Measurements from ENCODE around the gene MCM7. TPM values are rescaled to one million over a fixed set of nuclear protein-coding genes. Genes with fewer than 3 reads are reported as not detected.

The MCM7 gene
- polyA plus RNA-seq, 4 donors = 140 to 174 (median 160) TPM

GRCh38 chr7:100124301-100125230 lies 23.4 kb upstream of the MCM7 start:
- DNase-seq (ENCODE audit: low read depth in 4 of 4, low spot score in 2 of 4) = no peak

DNA sequence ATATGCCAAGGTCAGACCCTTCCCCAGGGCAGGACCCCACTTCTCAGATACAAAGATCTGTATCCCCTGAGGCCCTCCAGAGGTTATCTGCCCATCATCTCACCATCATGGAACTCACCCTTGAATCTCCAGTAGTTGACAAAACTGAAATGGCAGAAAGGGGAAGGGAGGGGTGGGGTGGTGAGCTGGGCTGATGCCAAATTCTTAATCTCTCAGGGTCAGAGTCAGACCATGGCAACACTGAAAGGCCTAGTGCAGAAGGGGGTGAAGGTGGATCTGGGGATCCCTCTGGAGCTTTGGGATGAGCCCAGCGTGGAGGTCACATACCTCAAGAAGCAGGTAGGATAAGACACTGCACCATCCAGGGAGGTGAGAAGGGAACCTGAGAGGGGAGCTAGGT lies 21.4 kb upstream of the MCM7 start:
- DNase-seq (ENCODE audit: low read depth in 4 of 4, low spot score in 2 of 4) = no peak

- no peak for DNase-seq (ENCODE audit: low read depth in 4 of 4, low spot score in 2 of 4)
Observed at GRCh38 chr7:100122067-100122466, 20.9 kb upstream of the MCM7 start.

DNA sequence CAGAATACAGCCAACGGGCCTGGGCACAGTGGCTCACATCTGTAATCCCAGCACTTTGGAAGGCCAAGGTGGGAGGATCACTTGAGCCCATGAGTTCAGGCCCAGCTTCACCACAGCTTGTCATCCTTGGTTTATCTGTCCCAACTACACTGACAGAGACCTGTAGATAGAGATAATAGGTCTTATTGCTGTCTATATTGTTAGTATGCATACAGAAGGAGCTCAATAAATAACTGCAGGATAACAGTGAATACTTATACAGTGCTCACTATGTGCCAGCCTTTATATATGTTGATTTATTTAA lies 19.5 kb upstream of the MCM7 start:
- DNase-seq (ENCODE audit: low read depth in 4 of 4, low spot score in 2 of 4) = no peak

GRCh38 chr7:100119970-100120732 lies 19.0 kb upstream of the MCM7 start:
- peak in 1 of 4 donors; percentile 55 for DNase-seq (ENCODE audit: low read depth in 4 of 4, low spot score in 2 of 4)

DNA sequence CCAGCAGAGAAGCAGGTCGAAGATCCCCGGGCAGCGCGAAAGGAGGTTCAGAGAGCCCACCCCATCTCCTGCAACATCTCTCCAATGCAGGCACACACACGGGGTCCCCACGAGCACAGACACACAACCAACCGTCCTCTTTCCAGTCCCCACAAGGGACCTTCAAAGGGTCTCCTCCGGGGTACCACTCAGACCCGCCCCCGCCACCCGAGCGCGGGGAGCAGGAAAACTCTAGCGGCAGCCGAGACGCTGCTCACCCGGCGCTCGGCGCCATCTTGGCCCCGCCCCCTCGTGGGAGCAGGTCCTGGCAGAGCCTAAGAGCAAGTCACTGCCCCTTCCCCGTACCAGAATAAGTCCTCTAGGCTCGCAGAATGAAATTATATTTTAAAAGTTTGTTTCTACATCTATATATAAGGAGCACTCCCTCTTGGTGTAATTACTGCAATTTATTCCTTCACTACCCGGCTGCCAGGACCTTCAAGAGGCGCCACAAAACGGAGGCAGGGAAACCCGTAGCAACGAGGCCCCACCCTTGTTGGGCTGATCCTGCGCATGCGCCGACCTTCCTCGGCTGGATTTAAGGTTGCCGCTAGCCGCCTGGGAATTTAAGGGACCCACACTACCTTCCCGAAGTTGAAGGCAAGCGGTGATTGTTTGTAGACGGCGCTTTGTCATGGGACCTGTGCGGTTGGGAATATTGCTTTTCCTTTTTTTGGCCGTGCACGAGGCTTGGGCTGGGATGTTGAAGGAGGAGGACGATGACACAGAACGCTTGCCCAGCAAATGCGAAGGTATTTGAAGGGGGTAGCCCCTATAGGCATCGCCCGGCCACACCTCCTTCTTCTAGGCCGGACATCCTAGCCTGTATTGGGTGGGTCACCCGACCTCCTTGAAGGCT lies 18.1 kb upstream of the MCM7 start, which contains the start of the genes CNPY4 and TAF6:
Gene CNPY4 (plus strand): TSS at position 563 of the 898 bp plus-strand sequence. CDS start 111 bp downstream, at position 674.
Gene TAF6 (minus strand): TSS at position 287 of the 898 bp plus-strand sequence. CDS start 5,149 bp downstream, outside the sequence.
- peak; percentile 91 to 96 (median 93) for DNase-seq (ENCODE audit: low read depth in 4 of 4, low spot score in 2 of 4)

DNA sequence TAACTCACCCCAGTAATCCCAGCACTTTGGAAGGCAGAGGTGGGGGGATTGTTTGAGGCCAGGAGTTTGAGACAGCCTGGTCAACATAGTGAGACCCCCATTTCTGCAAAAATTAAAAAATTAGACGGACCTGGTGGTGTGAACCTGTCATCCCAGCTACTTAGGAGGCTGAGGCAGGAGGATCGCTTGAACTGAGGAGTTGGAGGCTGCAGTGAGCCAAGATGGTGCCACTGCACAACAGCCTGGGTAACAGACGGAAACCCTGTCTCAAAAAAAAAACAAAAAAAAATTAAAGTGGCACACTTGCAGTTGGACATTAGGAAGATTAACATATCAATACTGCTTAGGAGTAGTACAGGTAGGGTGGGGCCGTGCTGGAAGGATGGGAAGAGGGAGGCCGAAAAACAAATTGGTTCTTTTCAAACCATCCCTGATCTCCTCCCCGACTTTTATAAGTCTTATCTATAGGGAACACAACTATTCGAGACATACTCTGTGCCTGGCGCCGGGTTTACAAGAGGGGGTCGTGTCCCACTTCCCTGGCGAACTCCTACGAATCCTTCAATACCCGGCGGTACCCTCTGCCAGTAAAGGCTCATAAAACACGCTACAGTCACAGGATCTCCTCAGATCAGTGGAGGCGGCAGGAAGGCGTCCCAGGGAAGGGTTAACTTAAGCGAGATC lies 17.3 kb upstream of the MCM7 start:
- DNase-seq (ENCODE audit: low read depth in 4 of 4, low spot score in 2 of 4) = no peak

GRCh38 chr7:100115026-100115425 lies 13.8 kb upstream of the MCM7 start:
- DNase-seq (ENCODE audit: low read depth in 4 of 4, low spot score in 2 of 4) = no peak

GRCh38 chr7:100111914-100112313 lies 10.7 kb upstream of the MCM7 start:
- no peak for DNase-seq (ENCODE audit: low read depth in 4 of 4, low spot score in 2 of 4)

GRCh38 chr7:100111156-100111555 lies 10.0 kb upstream of the MCM7 start:
- no peak for DNase-seq (ENCODE audit: low read depth in 4 of 4, low spot score in 2 of 4)

DNA sequence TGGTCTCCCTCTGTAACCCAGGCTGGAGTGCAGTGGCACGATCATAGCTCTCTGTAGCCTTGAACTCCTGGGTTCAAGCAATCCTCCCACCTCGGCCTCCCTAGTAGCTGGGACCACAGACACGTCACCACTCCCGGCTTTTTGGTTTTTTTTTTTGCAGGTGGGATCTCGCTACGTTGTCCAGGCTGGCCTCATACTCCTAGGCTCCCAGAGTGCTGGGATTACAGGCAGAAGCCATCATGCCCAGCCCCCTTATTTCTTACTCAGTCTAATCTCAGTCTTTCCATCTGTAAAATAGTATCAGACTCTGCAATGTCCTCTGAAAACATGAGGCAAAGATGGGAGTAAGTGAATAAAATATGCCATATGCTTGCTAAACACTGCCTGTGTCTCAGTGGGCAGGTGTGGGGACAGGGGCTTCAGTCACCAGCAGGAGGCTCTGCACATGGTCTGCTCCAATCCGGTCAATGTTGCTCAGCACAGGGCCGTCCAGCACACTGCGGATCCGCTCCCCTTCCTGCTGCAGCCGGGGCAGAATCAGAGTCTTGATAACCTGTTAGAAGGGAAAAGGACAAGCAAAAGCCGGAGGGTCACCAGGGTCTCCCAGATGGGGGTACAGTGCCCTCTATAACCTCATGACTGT lies 8.4 kb upstream of the MCM7 start:
- no peak for DNase-seq (ENCODE audit: low read depth in 4 of 4, low spot score in 2 of 4)

GRCh38 chr7:100107890-100108289 lies 6.7 kb upstream of the MCM7 start:
- no peak for DNase-seq (ENCODE audit: low read depth in 4 of 4, low spot score in 2 of 4)

DNA sequence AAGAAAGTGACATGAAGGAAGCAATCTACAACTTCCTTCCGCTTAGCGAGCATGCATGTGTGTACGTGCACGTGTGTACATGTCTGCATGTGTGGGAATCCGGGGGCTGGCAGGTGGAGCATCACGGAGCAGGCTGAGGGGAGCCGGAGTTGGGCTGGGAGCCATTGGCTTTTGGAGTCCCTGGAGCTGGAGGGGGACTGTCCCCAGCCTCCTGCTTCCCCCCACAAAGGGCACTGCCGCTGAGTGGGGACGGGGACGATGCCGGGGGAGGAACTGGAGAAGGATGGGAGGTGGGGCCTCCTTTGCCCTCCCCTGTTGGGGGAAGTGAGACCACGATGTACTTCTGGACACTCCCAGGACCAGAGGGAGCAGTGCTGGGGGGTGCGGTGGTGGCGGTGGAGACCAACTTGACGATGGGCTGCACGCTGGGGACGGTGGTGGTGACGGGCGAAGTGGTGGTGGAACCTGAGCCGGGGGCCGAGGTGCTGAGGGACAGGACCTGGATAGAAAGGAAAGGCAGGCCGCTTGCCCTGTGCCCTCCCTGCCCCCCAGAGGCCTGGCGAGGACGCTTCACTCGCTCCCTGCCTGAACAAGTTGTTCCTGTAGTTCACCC lies 6.0 kb upstream of the MCM7 start:
- no peak for DNase-seq (ENCODE audit: low read depth in 4 of 4, low spot score in 2 of 4)

- DNase-seq (ENCODE audit: low read depth in 4 of 4, low spot score in 2 of 4) = no peak
Observed at GRCh38 chr7:100106633-100107032, 5.4 kb upstream of the MCM7 start.

DNA sequence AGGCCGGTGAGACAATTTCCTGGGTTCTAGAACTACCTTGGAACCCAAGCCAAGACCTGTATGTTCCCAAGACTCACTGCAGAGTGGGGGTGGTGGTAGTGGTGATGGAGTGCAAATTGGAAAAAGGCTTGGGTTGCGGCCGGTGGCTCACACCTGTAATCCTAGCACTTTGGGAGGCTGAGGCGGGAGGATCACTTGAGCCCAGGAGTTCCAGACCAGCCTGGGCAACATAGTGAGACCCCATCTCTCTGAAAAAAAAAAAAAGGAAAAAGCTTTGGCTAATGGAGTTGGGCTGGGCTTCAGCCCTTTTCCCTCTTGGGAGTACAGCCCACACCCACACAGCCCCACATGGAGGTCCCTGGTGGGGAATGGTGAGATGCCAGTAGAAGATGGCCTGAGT lies 4.3 kb upstream of the MCM7 start:
- DNase-seq (ENCODE audit: low read depth in 4 of 4, low spot score in 2 of 4) = no peak

DNA sequence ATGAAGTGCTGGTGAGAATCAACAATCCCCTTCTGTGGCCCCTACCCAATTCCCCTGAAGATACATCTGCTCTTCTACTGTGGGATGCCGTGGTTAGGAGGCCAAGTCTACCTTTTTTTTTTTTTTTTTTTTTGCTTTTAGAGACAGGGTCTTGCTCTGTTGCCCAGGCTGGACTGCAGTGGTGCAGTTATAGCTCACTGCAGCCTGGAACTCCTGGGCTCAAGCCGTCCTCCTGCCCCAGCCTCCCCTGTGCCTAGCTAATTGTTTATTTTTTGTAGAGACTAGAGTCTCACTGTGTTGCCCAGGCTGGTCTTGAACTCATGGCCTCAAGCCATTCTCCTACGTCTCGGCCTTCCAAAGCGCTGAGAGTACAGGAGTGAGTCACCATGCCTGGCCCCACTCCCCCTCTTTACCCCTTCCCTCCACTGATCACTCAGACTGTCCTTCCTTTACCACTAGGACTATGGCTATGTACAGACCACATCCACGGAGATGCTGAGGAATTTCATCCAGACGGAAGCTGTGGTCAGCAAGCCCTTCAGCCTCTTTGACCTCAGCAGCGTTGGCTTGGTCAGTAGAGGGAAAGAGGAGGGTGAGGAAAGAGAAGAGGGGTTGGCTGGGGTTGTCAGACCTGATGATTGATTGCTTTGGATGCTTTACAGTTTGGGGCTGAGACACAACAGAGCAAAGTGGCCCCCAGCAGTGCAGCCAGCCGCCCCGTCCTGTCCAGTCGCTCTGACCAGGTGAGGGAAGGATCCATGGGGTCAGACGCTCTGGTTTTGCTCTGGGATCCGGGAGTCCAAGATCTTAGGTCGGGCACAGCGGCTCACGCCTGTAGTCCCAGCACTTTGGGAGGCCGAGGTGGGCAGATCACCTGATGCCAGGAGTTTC lies 2.0 kb upstream of the MCM7 start:
- DNase-seq (ENCODE audit: low read depth in 4 of 4, low spot score in 2 of 4) = no peak

DNA sequence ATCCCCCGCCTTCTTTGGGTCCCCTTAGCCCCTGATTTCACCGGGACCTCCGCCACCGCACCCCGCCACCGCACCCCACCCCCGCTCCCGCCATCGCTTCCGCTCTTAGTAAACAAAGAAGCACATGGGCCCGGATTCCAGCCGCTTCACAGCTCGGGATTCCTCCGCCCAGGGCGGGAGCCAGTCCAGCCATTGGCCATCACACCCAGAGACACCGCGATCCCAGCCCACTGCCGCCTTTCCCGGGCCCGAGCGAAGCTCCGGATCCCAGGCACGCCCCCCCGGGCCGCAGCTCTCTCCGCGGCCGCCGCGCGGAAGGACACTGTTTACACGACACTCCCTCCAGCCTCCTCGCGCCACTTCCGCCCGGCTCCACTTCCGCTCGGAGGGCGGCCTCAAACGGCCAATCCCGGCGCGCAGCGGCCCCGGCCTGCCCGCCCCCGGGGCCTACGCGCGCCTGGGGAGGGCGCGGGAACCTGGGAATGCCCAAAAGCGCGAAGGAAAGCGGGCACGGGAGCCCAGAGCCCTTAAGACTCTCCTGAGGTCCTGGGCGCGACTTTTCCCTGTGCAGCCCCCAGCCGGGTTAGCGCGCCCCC lies 679 bp downstream of the MCM7 start:
- DNase-seq (ENCODE audit: low read depth in 4 of 4, low spot score in 2 of 4) = peak; percentile 79 to 93 (median 92)

- no peak for DNase-seq (ENCODE audit: low read depth in 4 of 4, low spot score in 2 of 4)
Observed at GRCh38 chr7:100099452-100099851, 1.7 kb downstream of the MCM7 start.

All from left renal cortex interstitium (tissue), 4 donors.